Nephron (organoid): Measurements from ENCODE around the gene RTN4.

Source experiments
- H3K27ac Mint-ChIP-seq, 3 experiments: 2 replicates each; pipeline ENCODE4 v1.8.0; 2020; ENCODE audit warnings: mixed read lengths in 3 of 3, mild to moderate bottlenecking in 2 of 3, moderate library complexity in 1 of 3
- H3K27me3 Mint-ChIP-seq: 2 replicates; pipeline ENCODE4 v1.8.0; 2021; ENCODE audit warnings: low read depth, mild to moderate bottlenecking, moderate library complexity, mixed read lengths
- H3K36me3 Mint-ChIP-seq: 2 replicates; pipeline ENCODE4 v1.8.0; 2020; ENCODE audit warnings: low read depth, mixed read lengths
- H3K4me1 Mint-ChIP-seq: 2 replicates; pipeline ENCODE4 v1.8.0; 2020; ENCODE audit warnings: mixed read lengths
- H3K4me3 Mint-ChIP-seq, 3 experiments: 2 replicates each; pipeline ENCODE4 v1.8.0; 2020; ENCODE audit warnings: mild to moderate bottlenecking in 3 of 3, mixed read lengths in 3 of 3, moderate library complexity in 2 of 3
- H3K9me3 Mint-ChIP-seq: 2 replicates; pipeline ENCODE4 v1.8.0; 2020; ENCODE audit warnings: mixed read lengths
- CTCF ChIP-seq, 3 experiments: fragments of 200-600 bp; sonication (generic); IDR thresholded peaks; one replicate each; pipeline ENCODE4 v1.5.0; 2021; ENCODE audit warnings: antibody characterized with exemption in 3 of 3; ENCODE audit not compliant: unreplicated experiment in 3 of 3

The RTN4 gene

GRCh38 chr2:54964271-54964670 lies 86.0 kb downstream of the RTN4 start:
- Mint-ChIP-seq H3K4me1 (peaks cover 2% of the 10 kb centered on the region), H3K36me3 (peaks cover 34% of the 10 kb centered on the region), H3K27ac (no peak overlapping the region), H3K9me3 (no peaks in the 10 kb centered on the region), H3K27me3 (no peaks in the 10 kb centered on the region), H3K4me3 (no peak overlapping the region)
- TF ChIP-seq CTCF (IDR thresholded peaks at IDR 0.05; ENCODE audit: unreplicated experiment in 3 of 3), result no peak

GRCh38 chr2:54963476-54963875 lies 86.8 kb downstream of the RTN4 start:
- H3K27ac Mint-ChIP-seq, result no peak overlapping the region
- H3K4me3 Mint-ChIP-seq, result no peak overlapping the region
- no peaks in the 10 kb centered on the region for H3K4me1 Mint-ChIP-seq
- H3K36me3 Mint-ChIP-seq, result peaks cover 27% of the 10 kb centered on the region
- no peaks in the 10 kb centered on the region for H3K27me3 Mint-ChIP-seq
- TF ChIP-seq CTCF (IDR thresholded peaks at IDR 0.05; ENCODE audit: unreplicated experiment in 3 of 3), result no peak
- no peaks in the 10 kb centered on the region for H3K9me3 Mint-ChIP-seq

GRCh38 chr2:54962935-54963440 lies 87.3 kb downstream of the RTN4 start:
- no peaks in the 10 kb centered on the region for H3K4me1 Mint-ChIP-seq
- H3K36me3 Mint-ChIP-seq, result peaks cover 22% of the 10 kb centered on the region
- no peak for TF ChIP-seq CTCF (IDR thresholded peaks at IDR 0.05; ENCODE audit: unreplicated experiment in 3 of 3)
- H3K27ac Mint-ChIP-seq, result no peak overlapping the region
- no peaks in the 10 kb centered on the region for H3K9me3 Mint-ChIP-seq
- no peaks in the 10 kb centered on the region for H3K27me3 Mint-ChIP-seq
- no peak overlapping the region for H3K4me3 Mint-ChIP-seq

- Mint-ChIP-seq H3K36me3 (peaks cover 19% of the 10 kb centered on the region), H3K9me3 (no peaks in the 10 kb centered on the region), H3K4me1 (no peaks in the 10 kb centered on the region), H3K27ac (no peak overlapping the region), H3K4me3 (no peak overlapping the region), H3K27me3 (no peaks in the 10 kb centered on the region)
- no peak for TF ChIP-seq CTCF (IDR thresholded peaks at IDR 0.05; ENCODE audit: unreplicated experiment in 3 of 3)
These were observed 87.7 kb downstream of the RTN4 start for GRCh38 chr2:54962511-54962910.

- no peak for TF ChIP-seq CTCF (IDR thresholded peaks at IDR 0.05; ENCODE audit: unreplicated experiment in 3 of 3)
- Mint-ChIP-seq H3K27me3 (no peaks in the 10 kb centered on the region), H3K9me3 (no peaks in the 10 kb centered on the region), H3K27ac (no peak overlapping the region), H3K36me3 (peaks cover 7% of the 10 kb centered on the region), H3K4me3 (no peak overlapping the region), H3K4me1 (peaks cover 10% of the 10 kb centered on the region)
These were observed 90.1 kb downstream of the RTN4 start for GRCh38 chr2:54960164-54960563.

- H3K4me3 Mint-ChIP-seq, result no peak overlapping the region
- H3K4me1 Mint-ChIP-seq, result peaks cover 10% of the 10 kb centered on the region
- no peak overlapping the region for H3K27ac Mint-ChIP-seq
- no peaks in the 10 kb centered on the region for H3K9me3 Mint-ChIP-seq
- H3K36me3 Mint-ChIP-seq, result peaks cover 4% of the 10 kb centered on the region
- TF ChIP-seq CTCF (IDR thresholded peaks at IDR 0.05; ENCODE audit: unreplicated experiment in 3 of 3), result no peak
- H3K27me3 Mint-ChIP-seq, result no peaks in the 10 kb centered on the region
These were observed 91.4 kb downstream of the RTN4 start for GRCh38 chr2:54958717-54959371.
